ENCODE results near the gene SLC25A33. TPM values are rescaled to one million over a fixed set of nuclear protein-coding genes. Genes with fewer than 3 reads are reported as not detected.

SLC25A33 gene
- total RNA-seq, 1 experiment from 2014 or later: 9.4 TPM

DNA sequence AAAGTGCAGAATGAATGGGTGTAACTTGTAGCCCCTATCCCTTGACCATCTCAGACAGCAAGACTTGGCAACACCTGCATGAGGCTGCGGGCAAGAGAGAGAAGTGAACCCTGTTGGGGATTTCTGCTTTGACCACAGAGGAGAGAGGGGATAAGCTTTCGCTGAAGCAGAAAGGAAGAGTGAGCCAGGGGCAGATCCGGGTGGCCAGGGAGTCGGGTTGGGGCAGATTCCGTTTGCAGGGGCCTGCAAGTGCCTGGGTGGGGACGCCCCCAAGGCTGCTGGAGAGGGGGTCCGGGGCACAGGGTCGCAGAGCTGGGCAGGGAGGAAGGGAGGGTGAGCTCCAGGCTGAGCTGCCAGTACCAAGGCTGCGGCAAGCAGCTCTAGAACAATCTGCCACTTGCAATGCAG is 86.9 kb downstream of the SLC25A33 start:
- H4K20me1 ChIP-seq (ENCODE audit: control insufficient read depth, insufficient read depth, insufficient read length): no peaks in the 10 kb centered on the region
- H3K79me2 ChIP-seq (ENCODE audit: insufficient read depth, low read length): no peaks in the 10 kb centered on the region
- no peak overlapping the region for H3K27ac ChIP-seq (ENCODE audit: insufficient read length, low read depth, low read length)
- no peak overlapping the region for H3K56ac ChIP-seq (ENCODE audit: insufficient read length, low read depth, low read length)
- no CpG with 5 or more reads among the region's 9 CpGs for WGBS (ENCODE audit: extremely low coverage, insufficient read length, low lambda C conversion rate)
- TF ChIP-seq, protein P1, sequence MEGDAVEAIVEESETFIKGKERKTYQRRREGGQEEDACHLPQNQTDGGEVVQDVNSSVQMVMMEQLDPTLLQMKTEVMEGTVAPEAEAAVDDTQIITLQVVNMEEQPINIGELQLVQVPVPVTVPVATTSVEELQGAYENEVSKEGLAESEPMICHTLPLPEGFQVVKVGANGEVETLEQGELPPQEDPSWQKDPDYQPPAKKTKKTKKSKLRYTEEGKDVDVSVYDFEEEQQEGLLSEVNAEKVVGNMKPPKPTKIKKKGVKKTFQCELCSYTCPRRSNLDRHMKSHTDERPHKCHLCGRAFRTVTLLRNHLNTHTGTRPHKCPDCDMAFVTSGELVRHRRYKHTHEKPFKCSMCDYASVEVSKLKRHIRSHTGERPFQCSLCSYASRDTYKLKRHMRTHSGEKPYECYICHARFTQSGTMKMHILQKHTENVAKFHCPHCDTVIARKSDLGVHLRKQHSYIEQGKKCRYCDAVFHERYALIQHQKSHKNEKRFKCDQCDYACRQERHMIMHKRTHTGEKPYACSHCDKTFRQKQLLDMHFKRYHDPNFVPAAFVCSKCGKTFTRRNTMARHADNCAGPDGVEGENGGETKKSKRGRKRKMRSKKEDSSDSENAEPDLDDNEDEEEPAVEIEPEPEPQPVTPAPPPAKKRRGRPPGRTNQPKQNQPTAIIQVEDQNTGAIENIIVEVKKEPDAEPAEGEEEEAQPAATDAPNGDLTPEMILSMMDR (conservative IDR thresholded peaks at IDR 0.05): no peak
- H2BK120ac ChIP-seq (ENCODE audit: low read depth, low read length, poor library complexity, severe bottlenecking): no peak overlapping the region
- no peak overlapping the region for H3K4me2 ChIP-seq (ENCODE audit: insufficient read depth, insufficient read length, low read length)
- H3T11ph ChIP-seq (ENCODE audit: low read length): no peak overlapping the region
- H3K79me1 ChIP-seq (ENCODE audit: insufficient read depth, low read depth, low read length, poor library complexity, severe bottlenecking): no peaks in the 10 kb centered on the region
- H4K91ac ChIP-seq (ENCODE audit: insufficient read length, low read depth, low read length): no peak overlapping the region
- H3K4me1 ChIP-seq (ENCODE audit: insufficient read depth, low read length): no peaks in the 10 kb centered on the region
- Mint-ChIP-seq H3K27me3 (ENCODE audit: low read depth) (peaks cover 31% of the 10 kb centered on the region), H3K9me3 (peaks cover 0 to 3% of the 10 kb centered on the region in 2 experiments; a peak in 2 of 5 replicates), H3K27ac (peak overlapping the region in 1 of 3 experiments; percentile 17; a peak in 1 of 7 replicates), H3K36me3 (ENCODE audit: insufficient read depth in 1 of 3, low read depth in 3 of 3) (no peaks in the 10 kb centered on the region), H3K4me3 (no peak overlapping the region; a peak in 1 of 5 replicates), H3K4me1 (peaks cover 0 to 17% of the 10 kb centered on the region in 2 experiments; a peak in 3 of 4 replicates)
- no peak for DNase-seq
- no peak overlapping the region; the same call in 1 of the 2 replicates for H2BK15ac ChIP-seq (ENCODE audit: low read depth, low read length)
- no peak overlapping the region for H3K9ac ChIP-seq (ENCODE audit: extremely low read depth, insufficient read length, low read length)
- H4K5ac ChIP-seq (ENCODE audit: insufficient read length, low read depth, low read length): no peak overlapping the region
- no peak overlapping the region; the same call in 1 of the 2 replicates for H3K14ac ChIP-seq (ENCODE audit: insufficient read depth, low read length)
- H2BK20ac ChIP-seq (ENCODE audit: low read depth, low read length, poor library complexity, severe bottlenecking): no peak overlapping the region
- no peak overlapping the region for H2AFZ ChIP-seq (ENCODE audit: low read length)
- no peak overlapping the region for H3K18ac ChIP-seq (ENCODE audit: insufficient read length, low read depth, low read length)
- no peak overlapping the region for H3K4ac ChIP-seq (ENCODE audit: low read depth, low read length)
- H2AK5ac ChIP-seq (ENCODE audit: insufficient read length, low read length): no peak overlapping the region
- H2BK12ac ChIP-seq (ENCODE audit: insufficient read length, low read depth, low read length): no peak overlapping the region
- H3K27me3 ChIP-seq (ENCODE audit: insufficient read depth, low read length): no peaks in the 10 kb centered on the region
- no peak overlapping the region for H4K8ac ChIP-seq (replicated peaks; ENCODE audit: insufficient read length, low read depth, low read length)
- H2BK5ac ChIP-seq (ENCODE audit: insufficient read length, low read length): no peak overlapping the region
- no peak overlapping the region for H3K23ac ChIP-seq (ENCODE audit: insufficient read length, low read depth, low read length)
- no peaks in the 10 kb centered on the region for H3K9me3 ChIP-seq (ENCODE audit: control insufficient read depth, low read depth, low read length)
- H3K23me2 ChIP-seq (ENCODE audit: insufficient read length, low read depth, low read length, poor library complexity, severe bottlenecking): no peaks in the 10 kb centered on the region

Data from H9 (cell line).